Pancreas (tissue), 10 donors: ENCODE results near the gene AQP7. TPM values are rescaled to one million over a fixed set of nuclear protein-coding genes. Genes with fewer than 3 reads are reported as not detected.

Source experiments
- ATAC-seq, 4 donors: fragments of 200-7000 bp; cut with Tn5 transposase; one replicate each; pipeline versions ENCODE4 v1.8.0 to v1.9.1; 2020; ENCODE audit warnings: mild to moderate bottlenecking in 4 of 4, moderate library complexity in 4 of 4
- DNase-seq, 6 donors: peaks; one replicate each; pipeline ENCODE4 v3.0.0-alpha.2; 2020
- FAIRE-seq: peaks from 2 replicates; lab custom pipeline; 2012; peaks lifted over from hg19 to GRCh38; lab: Jason Lieb, UNC
- H3K27ac ChIP-seq, 4 donors: fragments of 200-600 bp; sonication (generic); 1 replicate in 3 of 4; 2 replicates in 1 of 4; pipeline versions ENCODE4 v1.5.0 to v1.8.0; 2020
- H3K27me3 ChIP-seq, 4 donors: fragments of 200-600 bp; one replicate each; pipeline ENCODE4 v1.8.0; 2021
- H3K36me3 ChIP-seq, 3 donors: fragments of 200-600 bp; sonication (generic) in 1 of 3; one replicate each; pipeline versions ENCODE4 v1.5.0 to v1.8.0; 2020 to 2021
- H3K4me1 ChIP-seq, 3 donors: fragments of 200-600 bp; one replicate each; pipeline ENCODE4 v1.8.0; 2021
- H3K4me3 ChIP-seq, 4 donors: fragments of 200-600 bp; sonication (generic) in 2 of 4; one replicate each; pipeline versions ENCODE4 v1.5.0 to v1.8.0; 2020 to 2021
- H3K9me3 ChIP-seq, 4 donors: fragments of 200-600 bp; one replicate each; pipeline ENCODE4 v1.8.0; 2021
- CTCF ChIP-seq, 4 donors: fragments of 200-600 bp; sonication (generic) in 3 of 4; IDR thresholded peaks; one replicate each; pipeline versions ENCODE4 v1.5.0 to v1.8.0; 2021; ENCODE audit warnings: antibody characterized with exemption in 4 of 4
- WGBS, 2 donors: extraction: QIAGEN DNeasy Blood & Tissue Kit; methylation state at CpG; one replicate each; pipeline ENCODE4 v1.1.7; 2013; 5-methylcytosine and 5-hydroxymethylcytosine counted together
- intact Hi-C, 3 donors: fragments of 100-400 bp; cut with DNase I; formaldehyde crosslinking; loops; one replicate each; pipeline versions ENCODE4 v1.11.1 to v1.14.2; 2022
- polyA plus RNA-seq, 2 donors: library from polyadenylated mRNA; stranded (reverse); fragments of 200-250 nt; gene quantifications; one replicate each; pipeline ENCODE4 v1.2.3, GENCODE V29; 2013
- total RNA-seq, 6 donors: library from RNA; stranded (reverse); fragmentation: NEBNext Ultra II Directional in 4 of 6; extraction: Animal tissue kit (Norgen Biotek cat#: 25700) in 4 of 6; gene quantifications; one replicate each; pipeline versions ENCODE4 v1.2.1 to v1.2.4, GENCODE V29; 2021 to 2023
- donor health status: healthy with polysubstance abuse.
- donor health status: DM: no; HTN: no; CAD: no; lungs with moderate emphysema.
- donor health status: DM: no; HTN: no; CAD: no.
- donor health status: control.
- donor health status: control.
- donor health status: Bipolar disorder and iron deficiency.
- donor health status: DM: yes; HTN: yes; CAD: no.
- donor health status: DM: no; HTN: no; CAD: no.
- donor health status: DM: no; HTN: no; CAD: no.
- donor health status: DM: yes; HTN: yes; CAD: no.

Gene AQP7
- total and polyA plus RNA-seq, 8 donors = 1.0 to 12.0 (median 2.3) TPM

GRCh38 chr9:33378121-33378795 lies 24.1 kb downstream of the AQP7 start:
- no peaks in the 10 kb centered on the region for H3K36me3 ChIP-seq
- H3K27me3 ChIP-seq = no peaks in the 10 kb centered on the region
- no peaks in the 10 kb centered on the region for H3K9me3 ChIP-seq
- intact Hi-C loops = loop anchor here in 1 of 3 donors (10.0 kb wide), 1 partner anchor 87 kb away; no protein-coding TSS in a partner anchor
- no peaks in the 10 kb centered on the region for H3K4me1 ChIP-seq
- FAIRE-seq (no peak), DNase-seq (peak in 1 of 6 donors; percentile 42), ATAC-seq (no peak)
- 81 to 84% methylated on average over 9 of the region's 9 CpGs for WGBS, 2 donors
- no peak overlapping the region for H3K4me3 ChIP-seq
- no peak overlapping the region for H3K27ac ChIP-seq
- TF ChIP-seq CTCF (IDR thresholded peaks at IDR 0.05) = no peak

DNA sequence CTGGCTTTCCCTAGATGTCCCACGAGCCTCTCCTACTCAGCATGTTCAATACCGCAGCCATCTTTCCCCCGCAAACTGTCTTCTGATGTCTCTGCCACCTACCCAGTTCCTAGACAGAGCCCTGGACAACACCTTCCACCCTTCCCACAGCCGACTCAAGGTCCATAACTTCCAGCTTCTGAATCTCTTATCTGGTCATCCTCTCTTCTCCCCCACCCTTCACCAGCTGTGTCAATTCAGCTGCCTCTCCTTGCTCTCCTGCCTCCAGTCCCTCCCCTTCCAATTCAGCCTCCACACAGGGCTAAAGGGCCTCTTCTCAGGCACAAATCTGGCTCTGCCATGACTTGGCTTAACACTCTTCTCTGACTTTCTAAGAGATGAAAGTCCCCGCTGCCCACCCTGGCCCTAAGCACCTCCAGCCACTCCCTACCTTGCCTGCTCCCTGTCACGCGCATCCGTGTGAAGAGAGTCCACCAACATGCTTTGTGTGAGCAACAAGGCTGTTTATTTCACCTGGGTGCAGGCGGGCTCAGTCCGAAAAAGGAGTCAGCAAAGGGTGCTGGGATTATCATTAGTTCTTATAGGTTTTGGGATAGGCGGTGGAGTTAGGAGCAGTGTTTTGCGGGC lies 25.2 kb downstream of the AQP7 start:
- DNase-seq (peak in 2 of 6 donors; percentile 5 to 30), FAIRE-seq (no peak), ATAC-seq (no peak)
- Histone ChIP-seq H3K4me1 (no peaks in the 10 kb centered on the region), H3K36me3 (no peaks in the 10 kb centered on the region), H3K9me3 (no peaks in the 10 kb centered on the region), H3K27me3 (no peaks in the 10 kb centered on the region), H3K4me3 (no peak overlapping the region), H3K27ac (no peak overlapping the region)
- WGBS, 2 donors = 88 to 93% methylated on average over 12 of the region's 12 CpGs
- intact Hi-C loops = loop anchor here in 1 of 3 donors (10.0 kb wide), 1 partner anchor 88 kb away; no protein-coding TSS in a partner anchor
- no peak for TF ChIP-seq CTCF (IDR thresholded peaks at IDR 0.05)

DNA sequence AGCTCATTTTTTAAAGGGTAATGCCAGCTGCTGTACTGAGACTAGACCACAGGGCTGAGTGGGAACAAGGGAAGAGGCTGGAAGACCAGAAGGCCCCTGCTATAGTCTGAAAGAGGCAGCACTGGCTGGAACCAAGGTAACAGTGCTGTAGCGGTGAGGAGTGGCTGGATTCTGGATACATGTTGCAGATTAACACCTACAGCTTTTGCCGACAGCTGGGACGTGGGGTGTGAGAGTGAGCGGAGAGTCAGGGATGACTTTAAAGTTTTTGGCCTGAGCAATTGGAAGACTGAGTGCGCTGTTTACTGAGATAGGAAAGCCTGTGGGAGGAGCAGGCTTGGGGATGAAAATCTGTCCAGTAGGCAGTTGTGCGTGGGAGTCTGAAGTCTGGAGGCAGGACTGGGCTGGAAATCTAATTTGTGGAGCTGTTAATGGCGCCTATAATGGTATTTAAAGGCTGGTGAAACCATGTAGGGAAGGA lies 26.5 kb downstream of the AQP7 start:
- no peak for TF ChIP-seq CTCF (IDR thresholded peaks at IDR 0.05)
- no peak overlapping the region for H3K4me3 ChIP-seq
- no peak overlapping the region for H3K27ac ChIP-seq
- no peak for DNase-seq
- no peaks in the 10 kb centered on the region for H3K4me1 ChIP-seq
- H3K9me3 ChIP-seq = no peaks in the 10 kb centered on the region
- no peak for FAIRE-seq
- 89 to 94% methylated on average over 7 of the region's 7 CpGs for WGBS, 2 donors
- intact Hi-C loops = loop anchor here in 1 of 3 donors (10.0 kb wide), 1 partner anchor 89 kb away; no protein-coding TSS in a partner anchor
- H3K36me3 ChIP-seq = peaks cover 0 to 4% (median 3%) of the 10 kb centered on the region in 3 donors
- no peaks in the 10 kb centered on the region for H3K27me3 ChIP-seq
- no peak for ATAC-seq

GRCh38 chr9:33375238-33375840 lies 27.0 kb downstream of the AQP7 start:
- H3K4me3 ChIP-seq = no peak overlapping the region
- ATAC-seq = peak in 3 of 4 donors; percentile 41 to 51 (median 44)

More at GRCh38 chr9:33375238-33375840, 27.0 kb downstream of the AQP7 start:
- Histone ChIP-seq H3K36me3 (peaks cover 0 to 10% (median 9%) of the 10 kb centered on the region in 3 donors), H3K4me1 (no peaks in the 10 kb centered on the region), H3K27ac (no peak overlapping the region), H3K9me3 (no peaks in the 10 kb centered on the region), H3K27me3 (no peaks in the 10 kb centered on the region)
- intact Hi-C loops = loop anchor here in 1 of 3 donors (10.0 kb wide), 1 partner anchor 89 kb away; no protein-coding TSS in a partner anchor
- peak in 1 of 4 donors; percentile 7 for TF ChIP-seq CTCF (IDR thresholded peaks at IDR 0.05)
- FAIRE-seq = no peak
- DNase-seq = peak in 2 of 6 donors; percentile 8 to 23
- 71 to 72% methylated on average over 15 of the region's 15 CpGs for WGBS, 2 donors
